Heart right ventricle (tissue), 16 donors: ENCODE measurements around the gene GPR55. TPM values are rescaled to one million over a fixed set of nuclear protein-coding genes. Genes with fewer than 3 reads are reported as not detected.

Experiments used
- ATAC-seq, 8 donors: fragments of 200-7000 bp; cut with Tn5 transposase; one replicate each; pipeline ENCODE4 v1.9.1; 2020; ENCODE audit warnings: mild to moderate bottlenecking in 8 of 8, moderate library complexity in 8 of 8, moderate number of reproducible peaks in 1 of 8
- DNase-seq, 2 donors: peaks; one replicate each; pipeline ENCODE4 v3.0.0-alpha.2; 2020
- H3K27ac ChIP-seq, 10 donors: fragments of 200-600 bp; sonication (generic) in 2 of 10; one replicate each; pipeline versions ENCODE4 v1.5.0 to v1.8.0; 2020 to 2022; ENCODE audit warnings: mild to moderate bottlenecking in 3 of 10
- H3K27me3 ChIP-seq, 7 donors: fragments of 200-600 bp; one replicate each; pipeline ENCODE4 v1.8.0; 2021 to 2022; ENCODE audit warnings: mild to moderate bottlenecking in 2 of 7
- H3K36me3 ChIP-seq, 9 donors: fragments of 200-600 bp; sonication (generic) in 1 of 9; one replicate each; pipeline versions ENCODE4 v1.5.0 to v1.8.0; 2020 to 2022; ENCODE audit warnings: mild to moderate bottlenecking in 2 of 9
- H3K4me1 ChIP-seq, 9 donors: fragments of 200-600 bp; sonication (generic) in 1 of 9; one replicate each; pipeline versions ENCODE4 v1.5.0 to v1.8.0; 2020 to 2022; ENCODE audit warnings: mild to moderate bottlenecking in 4 of 9
- H3K4me3 ChIP-seq, 10 donors: fragments of 200-600 bp; sonication (generic) in 2 of 10; one replicate each; pipeline versions ENCODE4 v1.5.0 to v1.8.0; 2020 to 2022; ENCODE audit warnings: mild to moderate bottlenecking in 7 of 10, moderate library complexity in 2 of 10
- H3K9me3 ChIP-seq, 11 donors: fragments of 200-600 bp in 10 of 11; sonication (generic) in 2 of 11; one replicate each; pipeline versions ENCODE4 v1.5.0 to v1.8.0; 2013 to 2022; ENCODE audit warnings: mild to moderate bottlenecking in 2 of 11, control low read depth in 1 of 11, moderate library complexity in 1 of 11
- CTCF ChIP-seq, 9 donors: fragments of 200-600 bp; sonication (generic) in 2 of 9; IDR thresholded peaks; one replicate each; pipeline versions ENCODE4 v1.5.0 to v1.8.0; 2021 to 2022; ENCODE audit warnings: antibody characterized with exemption in 9 of 9, mild to moderate bottlenecking in 5 of 9, moderate library complexity in 1 of 9
- WGBS, 2 donors: extraction: QIAGEN DNeasy Blood & Tissue Kit; methylation state at CpG; one replicate each; pipeline ENCODE4 v1.1.7; 2013; ENCODE audit warnings: inconsistent platforms in 1 of 2; 5-methylcytosine and 5-hydroxymethylcytosine counted together
- intact Hi-C, 10 donors: fragments of 100-400 bp; cut with DNase I; formaldehyde crosslinking; loops; one replicate each; pipeline versions ENCODE4 v1.11.1 to v1.14.2; 2022
- polyA plus RNA-seq, 2 donors: library from polyadenylated mRNA; stranded (reverse); fragments of 200-250 nt; gene quantifications; one replicate each; pipeline ENCODE4 v1.2.3, GENCODE V29; 2013
- total RNA-seq, 10 donors: library from RNA; stranded (reverse); fragmentation: NEBNext Ultra II Directional in 3 of 10; extraction: Animal tissue kit (Norgen Biotek cat#: 25700) in 3 of 10; gene quantifications; one replicate each; pipeline versions ENCODE4 v1.2.1 to v1.2.4, GENCODE V29; 2021 to 2023
- donor health status: Arrhythmogenic right ventricular cardiomyopathy.
- donor health status: ischemic (EF 13 %, LVEDD 7.1; RV severe dilation, severe dysfunction).
- donor health status: healthy with polysubstance abuse.
- donor health status: DM: no; HTN: yes; CAD: no.
- donor health status: DM: no; HTN: no; CAD: no.
- donor health status: ischemic (EF 25% LVEDD 6.9; RV normal size, moderate dysfunction).
- donor health status: ischemic (EF 25% LVEDD 5.7; RV mildly dilated, moderate dysfunction).
- donor health status: healthy.
- donor health status: DM: yes; HTN: yes; CAD: no.
- donor health status: Ischemic cardiomyopathy.
- donor health status: ischemic (EF 35%, LVEDD 5.7; RV mildly dilated, moderate dysfunction).
- donor health status: nonischemic (EF 11% LVEDD 7.7; RV severe dilation, severe dysfunction).
- donor health status: DM: yes; HTN: yes; CAD: no.
- donor health status: PGD.
- donor health status: ischemic (EF 29% LVEDD 5.4; RV normal size, mild dysfunction).
- donor health status: nonischemic (EF 23%, LVEDD 6.1; RV moderate dilation, normal function).

Gene GPR55
- total and polyA plus RNA-seq, 12 donors: 0.01 to 0.42 TPM; not detected in 10

- Histone ChIP-seq H3K27ac (no peak overlapping the region), H3K4me3 (no peak overlapping the region), H3K36me3 (no peaks in the 10 kb centered on the region), H3K9me3 (no peaks in the 10 kb centered on the region), H3K4me1 (peaks cover 5 to 29% (median 16%) of the 10 kb centered on the region in 9 donors), H3K27me3 (peaks cover 0 to 8% (median 0%) of the 10 kb centered on the region in 7 donors)
- intact Hi-C loops: no loop called here
- no peak for TF ChIP-seq CTCF (IDR thresholded peaks at IDR 0.05)
- no peak for DNase-seq
- WGBS, 2 donors: 88 to 92% methylated on average over 12 of the region's 12 CpGs
- no peak for ATAC-seq
Measured at GRCh38 chr2:230928701-230929380, 3.8 kb upstream of the GPR55 start.

- DNase-seq (no peak), ATAC-seq (no peak)
- Histone ChIP-seq H3K36me3 (no peaks in the 10 kb centered on the region), H3K4me1 (peaks cover 4 to 22% (median 9%) of the 10 kb centered on the region in 9 donors), H3K27ac (no peak overlapping the region), H3K9me3 (no peaks in the 10 kb centered on the region), H3K4me3 (no peak overlapping the region), H3K27me3 (peaks cover 0 to 15% (median 3%) of the 10 kb centered on the region in 7 donors)
- intact Hi-C loops: no loop called here
- WGBS, 2 donors: 82 to 86% methylated on average over 14 of the region's 14 CpGs
- no peak for TF ChIP-seq CTCF (IDR thresholded peaks at IDR 0.05)
Measured at GRCh38 chr2:230927711-230928341, 2.8 kb upstream of the GPR55 start.

- no peak overlapping the region for H3K4me3 ChIP-seq
- no peaks in the 10 kb centered on the region for H3K36me3 ChIP-seq
- no peak for DNase-seq
- no peak overlapping the region for H3K27ac ChIP-seq
- peaks cover 0 to 18% (median 3%) of the 10 kb centered on the region in 7 donors for H3K27me3 ChIP-seq
- no peak for ATAC-seq
- no peaks in the 10 kb centered on the region for H3K9me3 ChIP-seq
- WGBS, 2 donors: 93 to 94% methylated on average over 11 of the region's 11 CpGs
- intact Hi-C loops: no loop called here
- H3K4me1 ChIP-seq: peaks cover 0 to 11% (median 0%) of the 10 kb centered on the region in 9 donors
- no peak for TF ChIP-seq CTCF (IDR thresholded peaks at IDR 0.05)
Measured at GRCh38 chr2:230925879-230926765, 1.1 kb upstream of the GPR55 start.

GRCh38 chr2:230925443-230925878, 419 bp upstream of the GPR55 start:
- DNase-seq (no peak), ATAC-seq (no peak)
- intact Hi-C loops: no loop called here
- H3K27me3 ChIP-seq: peaks cover 0 to 20% (median 3%) of the 10 kb centered on the region in 7 donors
- no peak overlapping the region for H3K27ac ChIP-seq
- no peak overlapping the region for H3K4me3 ChIP-seq
- H3K4me1 ChIP-seq: peaks cover 0 to 11% (median 0%) of the 10 kb centered on the region in 9 donors
- 78 to 81% methylated on average over 9 of the region's 9 CpGs for WGBS, 2 donors
- no peaks in the 10 kb centered on the region for H3K9me3 ChIP-seq
- no peaks in the 10 kb centered on the region for H3K36me3 ChIP-seq
- no peak for TF ChIP-seq CTCF (IDR thresholded peaks at IDR 0.05)
